Measurements from ENCODE around the gene CFAP20DC.
A peak's percentile ranks its signal among the peaks of the same experiment; 100 is the strongest.
"Not testable (repeated sequence)": the region's sequence is repeated elsewhere in the genome, so short reads cannot be mapped to it uniquely, and the experiment has no call there.

The CFAP20DC gene

GRCh38 chr3:58833491-58833890, 216.3 kb downstream of the CFAP20DC start:
- POLR2A ChIA-PET, result no interaction called here
- CTCF ChIA-PET, result no interaction called here
- DNase-seq (ENCODE audit: extremely low spot score), result no peak
- no peak for TF ChIP-seq FOXA1 (IDR thresholded peaks at IDR 0.05)
- no peak for TF ChIP-seq NFRKB (IDR thresholded peaks at IDR 0.05)
- TF ChIP-seq LEF1 (IDR thresholded peaks at IDR 0.05; ENCODE audit: borderline replicate concordance), result no peak
- TF ChIP-seq ELF4 (IDR thresholded peaks at IDR 0.05), result no peak
- TF ChIP-seq ZNF384 (IDR thresholded peaks at IDR 0.05), result no peak
- no peak for TF ChIP-seq SUZ12 (IDR thresholded peaks at IDR 0.05)
- TF ChIP-seq SP1 (IDR thresholded peaks at IDR 0.05), result no peak
- no peak for TF ChIP-seq PKNOX1 (IDR thresholded peaks at IDR 0.05)
- TF ChIP-seq FOXK2 (IDR thresholded peaks at IDR 0.05), result no peak
- TF ChIP-seq FOXM1 (IDR thresholded peaks at IDR 0.05; ENCODE audit: borderline replicate concordance), result no peak
- no peak for TF ChIP-seq HDGF (IDR thresholded peaks at IDR 0.05; ENCODE audit: borderline replicate concordance)
- TF ChIP-seq TARDBP (IDR thresholded peaks at IDR 0.05), result no peak
- no peak for TF ChIP-seq L3MBTL2 (conservative IDR thresholded peaks at IDR 0.05)

GRCh38 chr3:58829321-58830000, 220.4 kb downstream of the CFAP20DC start:
- ChIA-PET CTCF (interaction anchor here (0.7 to 1.0 kb wide), 3 partner anchors 169 to 272 kb away, joined by 3 to 7 read pairs (median 4); no protein-coding TSS in a partner anchor), POLR2A (no interaction called here)
- no peak for DNase-seq (ENCODE audit: extremely low spot score)
- TF ChIP-seq ARNT (IDR thresholded peaks at IDR 0.05), result no peak
- no peak for TF ChIP-seq PKNOX1 (IDR thresholded peaks at IDR 0.05)
- TF ChIP-seq CTBP1 (IDR thresholded peaks at IDR 0.05; ENCODE audit: borderline replicate concordance), result no peak
- no peak for TF ChIP-seq ELF4 (IDR thresholded peaks at IDR 0.05)
- TF ChIP-seq NFRKB (IDR thresholded peaks at IDR 0.05), result no peak
- TF ChIP-seq L3MBTL2 (conservative IDR thresholded peaks at IDR 0.05), result no peak
- no peak for TF ChIP-seq TARDBP (IDR thresholded peaks at IDR 0.05)
- TF ChIP-seq SP1 (IDR thresholded peaks at IDR 0.05), result no peak
- no peak for TF ChIP-seq FOXK2 (IDR thresholded peaks at IDR 0.05)
- no peak for TF ChIP-seq BHLHE40 (IDR thresholded peaks at IDR 0.05; ENCODE audit: borderline replicate concordance)
- no peak for TF ChIP-seq FOXM1 (IDR thresholded peaks at IDR 0.05; ENCODE audit: borderline replicate concordance)
- no peak for TF ChIP-seq ZNF384 (IDR thresholded peaks at IDR 0.05)
- TF ChIP-seq LEF1 (IDR thresholded peaks at IDR 0.05; ENCODE audit: borderline replicate concordance), result no peak

GRCh38 chr3:58824777-58825176, 225.0 kb downstream of the CFAP20DC start:
- CTCF ChIA-PET, result interaction anchor here (0.7 to 1.8 kb wide), 4 partner anchors 76 to 956 kb away, joined by 3 to 6 read pairs (median 4); no protein-coding TSS in a partner anchor
- POLR2A ChIA-PET, result no interaction called here
- DNase-seq (ENCODE audit: extremely low spot score), result no peak
- TF ChIP-seq ARNT (IDR thresholded peaks at IDR 0.05), result no peak
- no peak for TF ChIP-seq SUZ12 (IDR thresholded peaks at IDR 0.05)
- no peak for TF ChIP-seq ZNF384 (IDR thresholded peaks at IDR 0.05)
- no peak for TF ChIP-seq TARDBP (IDR thresholded peaks at IDR 0.05)
- TF ChIP-seq L3MBTL2 (conservative IDR thresholded peaks at IDR 0.05), result no peak
- TF ChIP-seq SP1 (IDR thresholded peaks at IDR 0.05), result no peak
- no peak for TF ChIP-seq PKNOX1 (IDR thresholded peaks at IDR 0.05)
- TF ChIP-seq LEF1 (IDR thresholded peaks at IDR 0.05; ENCODE audit: borderline replicate concordance), result no peak
- TF ChIP-seq ELF4 (IDR thresholded peaks at IDR 0.05), result no peak
- TF ChIP-seq CTBP1 (IDR thresholded peaks at IDR 0.05; ENCODE audit: borderline replicate concordance), result no peak
- TF ChIP-seq FOXA1 (IDR thresholded peaks at IDR 0.05), result no peak
- TF ChIP-seq HDGF (IDR thresholded peaks at IDR 0.05; ENCODE audit: borderline replicate concordance), result no peak
- no peak for TF ChIP-seq NFRKB (IDR thresholded peaks at IDR 0.05)
- TF ChIP-seq FOXM1 (IDR thresholded peaks at IDR 0.05; ENCODE audit: borderline replicate concordance), result no peak
- TF ChIP-seq FOXK2 (IDR thresholded peaks at IDR 0.05), result no peak
- no peak for TF ChIP-seq BHLHE40 (IDR thresholded peaks at IDR 0.05; ENCODE audit: borderline replicate concordance)

GRCh38 chr3:58824285-58824684, 225.5 kb downstream of the CFAP20DC start:
- CTCF ChIA-PET, result interaction anchor here (0.7 to 1.8 kb wide), 5 partner anchors 76 to 956 kb away, joined by 3 to 6 read pairs (median 3); no protein-coding TSS in a partner anchor
- DNase-seq (ENCODE audit: extremely low spot score), result peak; percentile 64
- POLR2A ChIA-PET, result no interaction called here
- no peak for TF ChIP-seq ELF4 (IDR thresholded peaks at IDR 0.05)
- TF ChIP-seq FOXK2 (IDR thresholded peaks at IDR 0.05), result no peak
- no peak for TF ChIP-seq L3MBTL2 (conservative IDR thresholded peaks at IDR 0.05)
- TF ChIP-seq ZNF384 (IDR thresholded peaks at IDR 0.05), result no peak
- TF ChIP-seq BHLHE40 (IDR thresholded peaks at IDR 0.05; ENCODE audit: borderline replicate concordance), result no peak
- no peak for TF ChIP-seq ARNT (IDR thresholded peaks at IDR 0.05)

- CTCF ChIA-PET; POLR2A ChIA-PET; DNase-seq (ENCODE audit: extremely low spot score): not testable (repeated sequence)
These were observed 243.1 kb downstream of the CFAP20DC start for GRCh38 chr3:58806551-58807244.

GRCh38 chr3:58804914-58805313, 244.9 kb downstream of the CFAP20DC start:
- DNase-seq (ENCODE audit: extremely low spot score), result no peak
- CTCF ChIA-PET, result interaction anchor here (0.6 kb wide), 1 partner anchor 103 kb away, joined by 3 read pairs; no protein-coding TSS in a partner anchor
- POLR2A ChIA-PET, result no interaction called here

More at GRCh38 chr3:58804914-58805313, 244.9 kb downstream of the CFAP20DC start:
- TF ChIP-seq PKNOX1 (IDR thresholded peaks at IDR 0.05), result no peak
- no peak for TF ChIP-seq SUZ12 (IDR thresholded peaks at IDR 0.05)
- TF ChIP-seq TARDBP (IDR thresholded peaks at IDR 0.05), result no peak
- no peak for TF ChIP-seq ELF4 (IDR thresholded peaks at IDR 0.05)
- no peak for TF ChIP-seq ZNF384 (IDR thresholded peaks at IDR 0.05)
- no peak for TF ChIP-seq HDGF (IDR thresholded peaks at IDR 0.05; ENCODE audit: borderline replicate concordance)
- no peak for TF ChIP-seq FOXA1 (IDR thresholded peaks at IDR 0.05)
- TF ChIP-seq SP1 (IDR thresholded peaks at IDR 0.05), result no peak
- no peak for TF ChIP-seq NFRKB (IDR thresholded peaks at IDR 0.05)
- TF ChIP-seq L3MBTL2 (conservative IDR thresholded peaks at IDR 0.05), result no peak
- no peak for TF ChIP-seq FOXK2 (IDR thresholded peaks at IDR 0.05)
- TF ChIP-seq CTBP1 (IDR thresholded peaks at IDR 0.05; ENCODE audit: borderline replicate concordance), result no peak
- TF ChIP-seq ARNT (IDR thresholded peaks at IDR 0.05), result no peak
